GM12878 (cell line): ENCODE measurements around the gene PUS3. TPM values are rescaled to one million over a fixed set of nuclear protein-coding genes. Genes with fewer than 3 reads are reported as not detected.

Experiments used
- ATAC-seq: fragments of 200-7000 bp; cut with Tn5 transposase; 3 replicates; pipeline ENCODE4 v1.9.1; 2020; ENCODE audit warnings: mild to moderate bottlenecking, moderate library complexity
- BruUV-seq: library from RNA; stranded (reverse); fragments of 400-500 nt; replicated peaks from 2 replicates; lab custom pipeline; 2021; lab: Mats Ljungman, UMichigan
- CTCF ChIA-PET: fragments of 300-600 bp; sonication (Branson Sonifier 250); formaldehyde crosslinking; extraction: SDS; loops from one replicate; lab custom pipeline; 2021; ENCODE audit warnings: inconsistent platforms; lab: Yijun Ruan, JAX
- POLR2A ChIA-PET: fragments of 350-600 bp; formaldehyde crosslinking; extraction: SDS; loops from one replicate; lab custom pipeline; 2021; ENCODE audit warnings: inconsistent platforms; lab: Charles Lee
- RAD21 ChIA-PET: fragments of 300-600 bp; sonication (Branson Sonifier 250); formaldehyde crosslinking; loops from one replicate; lab custom pipeline; 2023; ENCODE audit warnings: antibody characterized with exemption; ENCODE audit not compliant: unreplicated experiment; lab: Charles Lee
- SMC1A ChIA-PET: fragments of 300-600 bp; sonication (Branson Sonifier 250); formaldehyde crosslinking; loops from one replicate; lab custom pipeline; 2023; ENCODE audit not compliant: unreplicated experiment, uncharacterized antibody; lab: Charles Lee
- DNase-seq: peaks from one replicate; pipeline ENCODE4 v3.0.0-alpha.2; 2011; ENCODE audit warnings: low read depth, low spot score
- FAIRE-seq: peaks from 3 replicates; lab custom pipeline; 2011; peaks lifted over from hg19 to GRCh38; lab: Jason Lieb, UNC
- H2AFZ ChIP-seq: 2 replicates; pipeline ENCODE4 v1.6.0; 2011; ENCODE audit warnings: low read depth, low read length, control low read depth; ENCODE audit not compliant: control insufficient read depth
- H3K27ac ChIP-seq: 2 replicates; pipeline ENCODE4 v1.5.1; 2011; ENCODE audit warnings: control low read depth; ENCODE audit not compliant: control insufficient read depth, insufficient read depth
- H3K27me3 ChIP-seq, 2 experiments: replicated peaks in 1 of 2; 2 replicates each; pipeline versions ENCODE4 v1.6.0 to v1.6.1; 2011; ENCODE audit warnings: low read length in 1 of 2; ENCODE audit not compliant: control insufficient read depth in 2 of 2, insufficient read depth in 2 of 2
- H3K36me3 ChIP-seq, 2 experiments: 2 replicates each; pipeline ENCODE4 v1.5.1; 2011; ENCODE audit warnings: low read length in 1 of 2; ENCODE audit not compliant: control insufficient read depth in 2 of 2, insufficient read depth in 2 of 2
- H3K4me1 ChIP-seq: 2 replicates; pipeline ENCODE4 v1.6.1; 2011; ENCODE audit warnings: mild to moderate bottlenecking, low read length, moderate library complexity, mixed read lengths; ENCODE audit not compliant: control insufficient read depth, insufficient read depth
- H3K4me2 ChIP-seq: 2 replicates; pipeline ENCODE4 v1.6.0; 2011; ENCODE audit warnings: control low read depth; ENCODE audit not compliant: control insufficient read depth, insufficient read depth
- H3K4me3 ChIP-seq: fragments of 200-600 bp; sonication (generic); 2 replicates; pipeline ENCODE4 v1.5.1; 2016
- H3K79me2 ChIP-seq: 2 replicates; pipeline ENCODE4 v1.6.0; 2011; ENCODE audit warnings: low read length; ENCODE audit not compliant: control insufficient read depth, insufficient read depth
- H3K9ac ChIP-seq: 2 replicates; pipeline ENCODE4 v1.8.0; 2011; ENCODE audit warnings: low read length, control low read depth, mixed read lengths; ENCODE audit not compliant: control insufficient read depth, insufficient read depth
- H3K9me3 ChIP-seq: replicated peaks from 3 replicates; pipeline ENCODE4 v1.5.1; 2011; ENCODE audit warnings: mild to moderate bottlenecking, low read length; ENCODE audit not compliant: control insufficient read depth, insufficient read depth
- H4K20me1 ChIP-seq: 2 replicates; pipeline ENCODE4 v1.6.0; 2011; ENCODE audit not compliant: control insufficient read depth, insufficient read depth
- BHLHE40 ChIP-seq, 2 experiments: fragments of 450-650 bp in 1 of 2; IDR thresholded peaks; 2 replicates each; pipeline ENCODE4 v1.6.1; 2011 to 2017; ENCODE audit warnings: low read depth in 2 of 2, borderline replicate concordance in 1 of 2, improper control_type of control experiment in 1 of 2, low read length in 1 of 2, mild to moderate bottlenecking in 1 of 2
- ETV6 ChIP-seq, 2 experiments: fragments of 450-650 bp in 1 of 2; IDR thresholded peaks in 1 of 2; conservative IDR thresholded peaks in 1 of 2; 2 replicates each; pipeline ENCODE4 v1.6.1; 2014; ENCODE audit warnings: antibody characterized with exemption in 1 of 2, borderline replicate concordance in 1 of 2, low read depth in 1 of 2, mild to moderate bottlenecking in 1 of 2, moderate library complexity in 1 of 2
- HDAC6 ChIP-seq: fragments of 200-600 bp; sonication (generic); IDR thresholded peaks from one replicate; pipeline ENCODE4 v1.8.0; 2017; ENCODE audit warnings: antibody characterized with exemption; ENCODE audit not compliant: unreplicated experiment
- POLR2A ChIP-seq: IDR thresholded peaks from 2 replicates; pipeline ENCODE4 v1.6.1; 2011; ENCODE audit warnings: low read depth, mild to moderate bottlenecking, low read length
- RELA ChIP-seq: fragments of 450-650 bp; IDR thresholded peaks from 2 replicates; pipeline ENCODE4 v1.8.0; 2014; ENCODE audit warnings: borderline replicate concordance; ENCODE audit not compliant: partially characterized antibody
- TCF7 ChIP-seq: IDR thresholded peaks from 2 replicates; pipeline ENCODE4 v1.6.1; 2014; ENCODE audit warnings: antibody characterized with exemption, borderline replicate concordance
- ZNF217 ChIP-seq: fragments of 450-650 bp; IDR thresholded peaks from 2 replicates; pipeline ENCODE4 v1.6.1; 2017; ENCODE audit warnings: antibody characterized with exemption, mild to moderate bottlenecking
- WGBS: methylation state at CpG from one replicate; pipeline ENCODE4 v1.1.6; 2016; ENCODE audit warnings: low lambda C conversion rate; ENCODE audit not compliant: insufficient replicate concordance, insufficient coverage; ENCODE audit errors: missing lambda C conversion rate; 5-methylcytosine and 5-hydroxymethylcytosine counted together
- in situ Hi-C: fragments of 300-500 bp; cut with MboI; formaldehyde crosslinking; loops from 9 replicates; pipeline ENCODE4 v1.14.3; 2018; ENCODE audit warnings: mixed read lengths
- intact Hi-C: fragments of 100-400 bp; cut with micrococcal nuclease; formaldehyde crosslinking; loops from one replicate; pipeline ENCODE4 v1.14.2; 2022; ENCODE audit not compliant: unreplicated experiment
- polyA plus RNA-seq, 11 experiments: library from polyadenylated mRNA; depleted of rRNA in 4 of 11; unstranded in 6 of 11; stranded (reverse) in 5 of 11; fragments of >200 nt; fragmentation: Nextera tagmentation in 4 of 11; fragmentation: Illumina TruSeq in 1 of 11; extraction: Ambion mirVana in 4 of 11; extraction: Trizol in 1 of 11; gene quantifications; 1 replicate in 1 of 11; 2 replicates in 10 of 11; pipeline versions ENCODE4 v1.2.1 to v1.2.3, GENCODE V29; 2011 to 2016; ENCODE audit warnings: inconsistent platforms in 2 of 11, missing spikeins in 2 of 11, low read depth in 1 of 11
- total RNA-seq, 4 experiments: library from RNA; depleted of rRNA in 3 of 4; stranded (reverse); fragments of >200 nt in 3 of 4; fragmentation: Illumina TruSeq in 1 of 4; extraction: Trizol in 1 of 4; gene quantifications; 2 replicates each; pipeline versions ENCODE4 v1.2.1 to v1.2.3, GENCODE V29; 2013 to 2021

PUS3 gene
- total and polyA plus RNA-seq, 10 of the 15 experiments (the other 5 are each of a cell fraction or from before 2014, with no cell fraction given) = 10.9 to 22.4 (median 14.3) TPM

DNA sequence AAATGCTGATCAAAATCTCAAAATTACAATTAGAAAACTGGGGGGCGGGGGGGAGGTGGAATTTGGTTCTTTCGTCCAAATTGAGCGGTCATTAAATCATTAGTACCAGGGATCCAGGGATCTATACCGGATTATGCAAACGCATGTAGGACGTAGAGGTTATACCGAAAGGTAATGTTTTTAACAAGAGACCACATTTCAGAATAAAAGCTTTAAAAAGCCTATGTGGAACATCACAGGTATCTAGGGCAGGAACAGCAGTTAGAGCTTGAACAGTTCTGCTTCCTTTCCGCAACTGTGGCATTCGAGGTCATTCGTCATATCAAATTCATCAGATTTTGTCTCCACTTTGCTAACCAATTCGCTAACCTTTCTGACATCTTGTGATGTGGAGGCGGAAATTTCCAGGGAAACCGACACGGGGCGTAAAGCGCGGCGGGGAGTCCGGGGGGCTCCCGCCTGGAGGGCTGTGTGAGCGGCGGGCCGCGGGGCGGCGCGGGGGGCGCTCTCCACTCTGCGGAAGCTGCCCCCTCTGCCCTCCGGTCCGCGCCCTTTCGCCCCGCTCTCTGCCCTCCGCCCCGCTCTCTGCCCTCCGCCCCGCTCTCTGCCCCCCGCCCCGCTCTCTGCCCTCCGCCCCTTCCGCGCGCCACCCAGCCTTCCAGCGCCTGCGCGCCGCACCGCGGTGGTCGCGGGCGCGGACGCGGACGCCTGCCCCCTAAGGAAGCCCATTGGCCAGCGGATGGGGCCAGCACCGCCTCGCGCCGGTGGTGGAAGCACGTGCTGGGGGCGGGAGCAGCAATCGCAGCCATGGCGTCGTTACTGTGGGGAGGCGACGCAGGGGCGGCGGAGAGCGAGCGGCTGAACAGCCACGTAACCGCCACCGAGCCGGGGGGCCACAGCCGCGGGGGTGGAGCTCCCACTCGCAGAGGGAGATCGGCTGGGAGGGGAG lies 979 bp upstream of the PUS3 start, which contains the start of gene DDX25:
DDX25 (plus strand) TSS at position 798 of the 949 bp plus-strand sequence; CDS start at position 808, 10 bp downstream.
- in situ Hi-C loops (no loop called here), intact Hi-C loops (no loop called here)
- no TSS peak for BruUV-seq
- Histone ChIP-seq H4K20me1 (no peaks in the 10 kb centered on the region), H3K4me2 (peak within 1 kb of the TSS; percentile 45), H3K9ac (no peak within 1 kb of the TSS), H3K27me3 (peaks cover 3 to 7% of the 10 kb centered on the region in 2 experiments; a peak in 3 of 4 replicates), H3K4me3 (no peak within 1 kb of the TSS; the same call in 1 of the 2 replicates), H3K27ac (no peak within 1 kb of the TSS), H3K4me1 (peaks cover 4% of the 10 kb centered on the region; the same call in 1 of the 2 replicates), H3K79me2 (peaks cover 8% of the 10 kb centered on the region), H3K36me3 (peaks cover 4 to 13% of the 10 kb centered on the region in 2 experiments), H3K9me3 (peaks cover 1% of the 10 kb centered on the region; the same call in 2 of the 3 replicates), H2AFZ (no peak within 1 kb of the TSS)
- no peak for FAIRE-seq
- ChIA-PET POLR2A (interaction anchor here (0.9 to 2.1 kb wide), 2 partner anchors 17 to 312 kb away, joined by 7 to 13 read pairs; partner anchors contain the start of genes HYLS1 and STT3A), RAD21 (interaction anchor here (1.0 kb wide), 3 partner anchors 10 to 16 kb away, joined by 3 to 8 read pairs (median 4); partner anchors contain the start of gene HYLS1), CTCF (interaction anchor here (1.4 to 1.7 kb wide), 3 partner anchors 16 to 290 kb away, joined by 4 to 10 read pairs (median 5); partner anchors contain the start of gene HYLS1), SMC1A (interaction anchor here (1.7 kb wide), 1 partner anchor 18 kb away, joined by 3 read pairs; no protein-coding TSS in a partner anchor)
- no peak for DNase-seq
- TF ChIP-seq ZNF217 (no peak), POLR2A (peak; percentile 32; the same call in 1 of the 2 replicates), ETV6 (conservative IDR thresholded peaks at IDR 0.05 in 1 of 2, IDR thresholded peaks at IDR 0.05 in 1 of 2; ENCODE audit: borderline replicate concordance in 1 of 2, low read depth in 1 of 2) (no peak), RELA (no peak), HDAC6 (no peak), BHLHE40 (IDR thresholded peaks at IDR 0.05; ENCODE audit: borderline replicate concordance in 1 of 2, low read depth in 2 of 2, low read length in 1 of 2) (0 out of 4 replicates have a peak, but pooled peaks of 1 of the 2 experiments have one; percentile 10), TCF7 (no peak)
- ATAC-seq = no peak
- WGBS = 67% methylated on average over 53 of the region's 81 CpGs
